Heart right ventricle (tissue), 16 donors: ENCODE measurements around the gene RMND5B. TPM values are rescaled to one million over a fixed set of nuclear protein-coding genes. Genes with fewer than 3 reads are reported as not detected.

Experiments used
- ATAC-seq, 8 donors: fragments of 200-7000 bp; cut with Tn5 transposase; one replicate each; pipeline ENCODE4 v1.9.1; 2020; ENCODE audit warnings: mild to moderate bottlenecking in 8 of 8, moderate library complexity in 8 of 8, moderate number of reproducible peaks in 1 of 8
- DNase-seq, 2 donors: peaks; one replicate each; pipeline ENCODE4 v3.0.0-alpha.2; 2020
- H3K27ac ChIP-seq, 10 donors: fragments of 200-600 bp; sonication (generic) in 2 of 10; one replicate each; pipeline versions ENCODE4 v1.5.0 to v1.8.0; 2020 to 2022; ENCODE audit warnings: mild to moderate bottlenecking in 3 of 10
- H3K27me3 ChIP-seq, 7 donors: fragments of 200-600 bp; one replicate each; pipeline ENCODE4 v1.8.0; 2021 to 2022; ENCODE audit warnings: mild to moderate bottlenecking in 2 of 7
- H3K36me3 ChIP-seq, 9 donors: fragments of 200-600 bp; sonication (generic) in 1 of 9; one replicate each; pipeline versions ENCODE4 v1.5.0 to v1.8.0; 2020 to 2022; ENCODE audit warnings: mild to moderate bottlenecking in 2 of 9
- H3K4me1 ChIP-seq, 9 donors: fragments of 200-600 bp; sonication (generic) in 1 of 9; one replicate each; pipeline versions ENCODE4 v1.5.0 to v1.8.0; 2020 to 2022; ENCODE audit warnings: mild to moderate bottlenecking in 4 of 9
- H3K4me3 ChIP-seq, 10 donors: fragments of 200-600 bp; sonication (generic) in 2 of 10; one replicate each; pipeline versions ENCODE4 v1.5.0 to v1.8.0; 2020 to 2022; ENCODE audit warnings: mild to moderate bottlenecking in 7 of 10, moderate library complexity in 2 of 10
- H3K9me3 ChIP-seq, 11 donors: fragments of 200-600 bp in 10 of 11; sonication (generic) in 2 of 11; one replicate each; pipeline versions ENCODE4 v1.5.0 to v1.8.0; 2013 to 2022; ENCODE audit warnings: mild to moderate bottlenecking in 2 of 11, control low read depth in 1 of 11, moderate library complexity in 1 of 11
- CTCF ChIP-seq, 9 donors: fragments of 200-600 bp; sonication (generic) in 2 of 9; IDR thresholded peaks; one replicate each; pipeline versions ENCODE4 v1.5.0 to v1.8.0; 2021 to 2022; ENCODE audit warnings: antibody characterized with exemption in 9 of 9, mild to moderate bottlenecking in 5 of 9, moderate library complexity in 1 of 9
- WGBS, 2 donors: extraction: QIAGEN DNeasy Blood & Tissue Kit; methylation state at CpG; one replicate each; pipeline ENCODE4 v1.1.7; 2013; ENCODE audit warnings: inconsistent platforms in 1 of 2; 5-methylcytosine and 5-hydroxymethylcytosine counted together
- intact Hi-C, 10 donors: fragments of 100-400 bp; cut with DNase I; formaldehyde crosslinking; loops; one replicate each; pipeline versions ENCODE4 v1.11.1 to v1.14.2; 2022
- polyA plus RNA-seq, 2 donors: library from polyadenylated mRNA; stranded (reverse); fragments of 200-250 nt; gene quantifications; one replicate each; pipeline ENCODE4 v1.2.3, GENCODE V29; 2013
- total RNA-seq, 10 donors: library from RNA; stranded (reverse); fragmentation: NEBNext Ultra II Directional in 3 of 10; extraction: Animal tissue kit (Norgen Biotek cat#: 25700) in 3 of 10; gene quantifications; one replicate each; pipeline versions ENCODE4 v1.2.1 to v1.2.4, GENCODE V29; 2021 to 2023
- donor health status: Arrhythmogenic right ventricular cardiomyopathy.
- donor health status: ischemic (EF 13 %, LVEDD 7.1; RV severe dilation, severe dysfunction).
- donor health status: healthy with polysubstance abuse.
- donor health status: DM: no; HTN: yes; CAD: no.
- donor health status: DM: no; HTN: no; CAD: no.
- donor health status: ischemic (EF 25% LVEDD 6.9; RV normal size, moderate dysfunction).
- donor health status: ischemic (EF 25% LVEDD 5.7; RV mildly dilated, moderate dysfunction).
- donor health status: healthy.
- donor health status: DM: yes; HTN: yes; CAD: no.
- donor health status: Ischemic cardiomyopathy.
- donor health status: ischemic (EF 35%, LVEDD 5.7; RV mildly dilated, moderate dysfunction).
- donor health status: nonischemic (EF 11% LVEDD 7.7; RV severe dilation, severe dysfunction).
- donor health status: DM: yes; HTN: yes; CAD: no.
- donor health status: PGD.
- donor health status: ischemic (EF 29% LVEDD 5.4; RV normal size, mild dysfunction).
- donor health status: nonischemic (EF 23%, LVEDD 6.1; RV moderate dilation, normal function).

Gene RMND5B
- total and polyA plus RNA-seq, 12 donors, result 29.1 to 38.5 (median 32.8) TPM

GRCh38 chr5:178150977-178151734 lies 20.3 kb downstream of the RMND5B start:
- peaks cover 0 to 57% (median 37%) of the 10 kb centered on the region in 9 donors for H3K36me3 ChIP-seq
- H3K4me1 ChIP-seq, result peaks cover 0 to 29% (median 20%) of the 10 kb centered on the region in 9 donors
- no peaks in the 10 kb centered on the region for H3K9me3 ChIP-seq
- H3K27ac ChIP-seq, result peak overlapping the region in 1 of 10 donors; percentile 39
- TF ChIP-seq CTCF (IDR thresholded peaks at IDR 0.05), result no peak
- WGBS, 2 donors, result 70 to 77% methylated on average over 11 of the region's 11 CpGs
- intact Hi-C loops, result loop anchor here in 2 of 10 donors (5.0 kb wide), 2 partner anchors 34 to 39 kb away; partner anchors contain the start of gene N4BP3 (in 1 of the 2)
- ATAC-seq (no peak), DNase-seq (no peak)
- H3K4me3 ChIP-seq, result no peak overlapping the region
- no peaks in the 10 kb centered on the region for H3K27me3 ChIP-seq

- Histone ChIP-seq H3K27ac (peak overlapping the region in 7 of 10 donors; percentile 61 to 79 (median 75)), H3K9me3 (no peaks in the 10 kb centered on the region), H3K36me3 (peaks cover 0 to 40% (median 26%) of the 10 kb centered on the region in 9 donors), H3K4me1 (peaks cover 0 to 29% (median 20%) of the 10 kb centered on the region in 9 donors), H3K27me3 (no peaks in the 10 kb centered on the region), H3K4me3 (peak overlapping the region; percentile 64 to 91 (median 82))
- intact Hi-C loops, result loop anchor here in 3 of 10 donors (2.0 to 5.0 kb wide), 3 partner anchors 22 to 40 kb away; partner anchors contain the start of genes N4BP3 (in 1 of the 3) and RMND5B (in 1 of the 3)
- ATAC-seq, result no peak
- no peak for TF ChIP-seq CTCF (IDR thresholded peaks at IDR 0.05)
- WGBS, 2 donors, result 50 to 52% methylated on average over 31 of the region's 31 CpGs
- no peak for DNase-seq
Observed at GRCh38 chr5:178152491-178153444, 22.0 kb downstream of the RMND5B start.

- intact Hi-C loops, result loop anchor here in 3 of 10 donors (2.0 to 5.0 kb wide), 3 partner anchors 23 to 41 kb away; partner anchors contain the start of genes N4BP3 (in 1 of the 3) and RMND5B (in 1 of the 3)
- 2 to 3% methylated on average over 68 of the region's 68 CpGs for whole genome bisulfite sequencing, 2 donors
- ATAC-seq (peak; percentile 98 to 100 (median 99)), DNase-seq (peak; percentile 98 to 99)
- Histone ChIP-seq H3K9me3 (no peaks in the 10 kb centered on the region), H3K4me1 (peaks cover 0 to 29% (median 20%) of the 10 kb centered on the region in 9 donors), H3K36me3 (peaks cover 0 to 31% (median 16%) of the 10 kb centered on the region in 9 donors), H3K27me3 (no peaks in the 10 kb centered on the region), H3K4me3 (peak within 1 kb of the TSS; percentile 64 to 91 (median 82)), H3K27ac (peak within 1 kb of the TSS in 9 of 10 donors; percentile 40 to 79 (median 71))
- no peak for TF ChIP-seq CTCF (IDR thresholded peaks at IDR 0.05)
Observed at GRCh38 chr5:178153530-178154340, 22.9 kb downstream of the RMND5B start, which contains the start of gene NHP2. TSS of gene NHP2 (minus strand) at chr5:178153885. CDS start at chr5:178153817, 68 bp downstream.
